HG03575 (cell line): Measurements from ENCODE around the gene YEATS4.
"Not testable (repeated sequence)": the region's sequence is repeated elsewhere in the genome, so short reads cannot be mapped to it uniquely, and the experiment has no call there.

Source experiments
- ATAC-seq: cut with Tn5 transposase; IDR thresholded peaks from one replicate; pipeline ENCODE4 v1.9.1; 2021; ENCODE audit not compliant: unreplicated experiment, insufficient number of reproducible peaks, low FRiP score; ENCODE audit errors: extremely low read depth

Gene YEATS4

GRCh38 chr12:69359531-69360347, at the start of gene YEATS4:
Gene YEATS4 (plus strand): TSS chr12:69359743. CDS start chr12:69359973, 230 bp downstream.
- peak; percentile 62 for ATAC-seq

GRCh38 chr12:69313209-69313608, 46.3 kb upstream of the YEATS4 start:
- ATAC-seq: no peak

DNA sequence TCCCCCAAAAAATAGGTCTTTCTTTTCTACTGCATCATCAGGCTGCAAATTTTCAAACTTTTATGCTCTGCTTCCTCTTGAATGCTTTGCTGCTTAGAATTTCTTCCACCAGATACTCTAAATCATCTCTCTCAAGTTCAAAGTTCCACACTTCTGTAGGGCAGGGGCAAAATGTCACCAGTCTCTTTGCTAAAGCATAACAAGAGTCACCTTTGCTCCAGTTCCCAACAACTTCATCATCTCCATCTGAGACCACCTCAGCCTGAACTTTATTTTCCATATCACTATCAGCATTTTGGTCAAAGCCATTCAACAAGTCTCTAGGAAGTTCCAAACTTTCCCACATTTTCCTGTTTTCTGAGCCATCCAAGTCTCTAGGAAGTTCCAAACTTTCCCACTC, 42.8 kb upstream of the YEATS4 start:
- not testable (repeated sequence) for ATAC-seq

DNA sequence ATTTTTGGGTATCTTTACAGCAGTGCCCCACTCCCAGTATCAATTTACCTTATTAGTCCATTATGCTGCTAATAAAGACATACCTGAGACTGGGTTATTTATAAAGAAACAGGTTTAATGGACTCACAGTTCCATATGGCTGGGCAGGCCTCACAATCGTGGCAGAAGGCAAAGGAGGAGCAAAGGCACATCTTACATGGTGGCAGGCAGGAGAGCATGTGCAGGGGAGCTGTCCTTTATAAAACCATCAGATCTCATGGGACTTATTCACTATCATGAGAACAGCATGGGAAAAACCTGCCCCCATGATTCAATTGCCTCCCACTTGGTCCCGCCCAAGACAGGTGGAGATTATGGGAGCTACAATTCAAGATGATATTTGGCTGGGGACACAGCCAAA, 42.3 kb upstream of the YEATS4 start:
- not testable (repeated sequence) for ATAC-seq

DNA sequence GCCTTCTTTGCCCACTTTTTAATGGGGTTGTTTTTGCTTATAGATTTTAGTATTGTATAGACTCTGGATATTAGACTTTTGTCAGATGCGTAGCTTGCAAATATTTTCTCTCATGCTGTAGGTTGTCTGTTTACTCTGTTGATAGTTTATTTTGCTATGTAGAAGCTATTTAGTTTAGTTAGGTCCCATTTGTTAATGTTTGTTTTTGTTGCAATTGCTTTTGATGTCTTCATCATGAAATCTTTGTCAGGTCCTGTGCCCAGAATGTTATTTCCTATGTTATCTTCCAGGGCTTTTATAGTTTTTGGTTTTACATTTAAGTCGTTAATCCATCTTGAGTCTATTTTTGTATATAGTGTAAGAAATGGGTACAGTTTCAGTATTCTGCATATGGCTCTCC, 41.3 kb upstream of the YEATS4 start:
- ATAC-seq: no peak

GRCh38 chr12:69321351-69321750, 38.2 kb upstream of the YEATS4 start:
- no peak for ATAC-seq

- ATAC-seq: no peak
Measured at GRCh38 chr12:69324797-69325466, 34.6 kb upstream of the YEATS4 start.

- no peak for ATAC-seq
Measured at GRCh38 chr12:69328426-69328825, 31.1 kb upstream of the YEATS4 start.

GRCh38 chr12:69329669-69330428, 29.7 kb upstream of the YEATS4 start:
- no peak for ATAC-seq

DNA sequence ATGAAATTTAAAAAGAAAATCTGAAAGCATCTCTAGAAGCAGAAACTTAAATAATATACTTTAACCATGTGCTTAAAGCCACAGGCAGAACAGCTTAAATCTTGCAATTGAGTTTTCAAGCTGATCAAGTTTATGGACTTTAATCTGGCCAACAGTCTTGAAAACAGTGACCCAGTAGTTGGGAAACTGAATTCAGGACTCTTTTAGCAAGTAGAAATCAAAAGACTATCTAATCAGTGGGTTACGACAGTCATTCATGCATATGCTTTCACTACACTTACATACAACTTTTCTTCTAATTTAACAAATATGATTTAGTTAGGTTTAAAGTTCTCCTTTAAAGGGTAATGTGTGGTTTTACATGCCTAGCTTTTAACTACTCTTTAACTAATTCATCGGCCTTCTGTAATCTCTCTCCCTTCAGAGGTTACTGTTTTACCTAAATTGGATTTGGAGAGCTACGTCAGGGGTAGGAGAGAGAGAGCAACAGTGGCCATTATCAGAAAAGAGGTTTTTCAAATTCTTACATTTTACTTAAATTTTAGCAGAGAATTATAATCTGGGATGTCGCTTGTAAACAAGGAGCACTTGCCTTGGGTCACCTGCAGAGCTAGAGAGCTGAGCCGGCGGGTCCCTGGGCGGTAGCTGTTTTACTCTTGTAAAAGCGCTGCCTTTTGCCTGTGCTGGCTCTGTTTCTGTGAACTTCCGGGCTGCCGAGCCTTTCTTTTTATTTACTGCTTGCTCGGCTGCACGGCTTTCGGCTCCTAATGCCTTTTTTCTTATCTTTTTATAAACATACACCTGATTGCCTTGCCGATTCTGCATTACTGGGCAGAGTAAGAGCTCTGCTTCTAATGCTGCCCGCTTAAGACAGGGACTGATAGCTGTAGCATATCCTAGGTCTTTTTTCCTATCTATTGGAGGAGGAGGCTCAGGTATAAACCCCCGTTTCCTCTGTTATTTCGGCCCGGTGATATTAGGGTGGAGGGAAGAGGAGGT, 28.8 kb upstream of the YEATS4 start:
- peak; percentile 65 for ATAC-seq

GRCh38 chr12:69331519-69331908, 28.0 kb upstream of the YEATS4 start:
- no peak for ATAC-seq

DNA sequence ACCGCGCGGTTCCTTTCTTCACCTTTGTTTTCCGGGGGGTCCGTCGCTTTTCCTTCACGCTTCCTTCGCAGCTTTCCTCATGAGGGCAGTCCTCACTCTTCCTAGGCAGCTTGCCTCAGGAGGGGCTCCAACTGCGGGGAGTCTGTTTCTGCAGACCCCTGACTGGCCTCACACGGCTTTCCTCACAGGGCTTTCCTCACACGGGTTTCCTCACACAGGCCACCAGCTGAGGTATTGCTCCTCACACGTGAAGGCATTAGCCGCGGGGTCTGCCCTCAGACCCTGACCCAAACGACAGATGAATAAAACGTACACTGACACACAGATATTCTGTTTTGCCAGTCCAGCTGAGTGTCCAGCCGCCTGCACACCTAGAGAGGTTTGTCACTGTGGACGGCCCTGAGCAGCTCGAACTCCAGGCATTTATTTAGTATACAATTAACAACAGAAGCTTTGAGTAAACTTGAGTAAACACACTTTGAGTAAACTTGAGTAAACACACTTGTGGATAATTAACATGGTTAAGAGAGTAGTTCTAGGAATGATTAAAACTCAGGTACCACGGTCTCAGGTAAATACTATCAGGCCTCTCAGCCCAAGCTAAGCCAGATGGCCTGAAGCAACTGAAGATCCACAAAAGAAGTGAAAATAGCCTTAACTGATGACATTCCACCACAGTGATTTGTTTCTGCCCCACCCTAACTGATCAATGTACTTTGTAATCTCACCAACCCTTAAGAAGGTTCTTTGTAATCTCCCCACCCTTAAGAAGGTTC, 27.4 kb upstream of the YEATS4 start:
- ATAC-seq: no peak

DNA sequence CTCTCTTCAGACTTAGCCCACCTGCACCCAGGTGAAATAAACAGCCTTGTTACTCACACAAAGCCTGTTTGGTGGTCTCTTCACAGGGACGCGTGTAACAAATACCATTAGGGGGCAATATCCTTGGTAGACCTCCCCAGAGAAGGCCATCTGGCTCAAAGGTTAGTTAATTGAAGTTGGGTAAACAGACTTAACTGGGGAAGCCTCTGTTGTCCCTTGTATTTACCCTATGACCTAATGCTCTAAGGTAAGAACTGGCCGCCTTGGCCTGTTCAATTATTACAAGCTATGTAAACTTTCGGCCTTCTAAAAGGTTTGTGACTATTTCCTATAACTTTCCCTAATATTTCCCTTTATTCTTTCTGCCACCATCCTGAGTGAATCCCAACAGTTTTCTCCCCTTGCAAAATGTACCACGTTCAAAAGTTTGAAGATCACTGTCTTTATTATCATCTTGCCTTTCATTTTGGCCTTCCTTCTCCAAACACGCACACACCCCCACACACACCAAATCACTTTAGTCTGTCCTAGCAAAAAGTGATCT, 26.7 kb upstream of the YEATS4 start:
- ATAC-seq: no peak

DNA sequence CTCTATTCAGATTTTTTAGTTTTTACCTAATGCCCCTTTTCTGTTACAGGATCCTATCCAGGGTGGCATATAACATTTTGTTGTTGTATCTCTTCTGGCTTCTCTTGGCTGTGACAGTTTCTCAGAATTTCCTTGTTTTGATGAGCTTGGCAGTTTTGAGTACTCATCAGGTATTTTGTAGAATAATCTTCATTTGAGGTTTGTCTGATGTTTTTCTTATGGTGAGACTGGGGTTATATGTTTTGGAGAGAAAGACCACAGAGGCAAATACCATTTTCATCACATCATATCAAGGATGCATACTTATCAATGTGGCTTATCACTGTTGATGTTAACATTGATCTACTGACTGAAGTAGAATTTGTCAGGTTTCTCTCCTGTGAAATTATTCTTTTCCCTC, 25.4 kb upstream of the YEATS4 start:
- no peak for ATAC-seq

GRCh38 chr12:69337311-69338090, 22.0 kb upstream of the YEATS4 start:
- ATAC-seq: no peak

GRCh38 chr12:69338120-69338859, 21.3 kb upstream of the YEATS4 start:
- no peak for ATAC-seq
